ENCODE measurements around the gene CCHCR1. TPM values are rescaled to one million over a fixed set of nuclear protein-coding genes. Genes with fewer than 3 reads are reported as not detected.
A peak's percentile ranks its signal among the peaks of the same experiment; 100 is the strongest.

Gene CCHCR1
- total RNA-seq, 4 donors from 2014 or later, result 10.7 to 33.4 (median 16.5) TPM

- Histone ChIP-seq H3K9me3 (no peaks in the 10 kb centered on the region), H3K4me3 (no peak overlapping the region), H3K27me3 (no peaks in the 10 kb centered on the region), H3K36me3 (peaks cover 8% of the 10 kb centered on the region), H3K27ac (no peak overlapping the region), H3K4me1 (peaks cover 21% of the 10 kb centered on the region)
- DNase-seq (ENCODE audit: low spot score in 2 of 2), result no peak
- 87% methylated on average over 19 of the region's 19 CpGs for WGBS
- no peak for TF ChIP-seq POLR2A (IDR thresholded peaks at IDR 0.05)
- no peak for TF ChIP-seq POLR2AphosphoS5 (IDR thresholded peaks at IDR 0.05)
- TF ChIP-seq CTCF (IDR thresholded peaks at IDR 0.05), result no peak
- no peak for TF ChIP-seq EP300 (IDR thresholded peaks at IDR 0.05)
Measured at GRCh38 chr6:31161216-31162126, 3.9 kb upstream of the CCHCR1 start.

GRCh38 chr6:31158863-31159855 lies 1.6 kb upstream of the CCHCR1 start:
- no peak for TF ChIP-seq POLR2AphosphoS5 (IDR thresholded peaks at IDR 0.05)
- TF ChIP-seq POLR2A (IDR thresholded peaks at IDR 0.05), result no peak
- TF ChIP-seq CTCF (IDR thresholded peaks at IDR 0.05), result no peak
- TF ChIP-seq EP300 (IDR thresholded peaks at IDR 0.05), result no peak
- no peaks in the 10 kb centered on the region for H3K9me3 ChIP-seq
- H3K27ac ChIP-seq, result peak overlapping the region; percentile 76
- H3K4me3 ChIP-seq, result peak overlapping the region; percentile 80
- WGBS, result 17% methylated on average over 14 of the region's 35 CpGs
- peaks cover 21% of the 10 kb centered on the region for H3K4me1 ChIP-seq
- DNase-seq (ENCODE audit: low spot score in 2 of 2), result no peak
- no peaks in the 10 kb centered on the region for H3K27me3 ChIP-seq
- peaks cover 17% of the 10 kb centered on the region for H3K36me3 ChIP-seq

- TF ChIP-seq POLR2AphosphoS5 (IDR thresholded peaks at IDR 0.05) (peak in 1 of 3 donors; percentile 49), EP300 (IDR thresholded peaks at IDR 0.05) (no peak), POLR2A (IDR thresholded peaks at IDR 0.05) (peak in 1 of 2 donors; percentile 17)
Measured at GRCh38 chr6:31158140-31158862, 699 bp upstream of the CCHCR1 start, which contains the start of gene TCF19. Gene TCF19, plus strand, starts transcription at chr6:31158589. Its CDS starts 881 bp downstream, at chr6:31159470.

GRCh38 chr6:31156641-31157040 lies 961 bp downstream of the CCHCR1 start:
- DNase-seq (ENCODE audit: low spot score in 2 of 2), result no peak
- no peak overlapping the region for H3K4me3 ChIP-seq
- no peaks in the 10 kb centered on the region for H3K27me3 ChIP-seq
- peaks cover 16% of the 10 kb centered on the region for H3K36me3 ChIP-seq
- peaks cover 21% of the 10 kb centered on the region for H3K4me1 ChIP-seq
- H3K27ac ChIP-seq, result no peak overlapping the region
- H3K9me3 ChIP-seq, result no peaks in the 10 kb centered on the region
- TF ChIP-seq POLR2A (IDR thresholded peaks at IDR 0.05) (no peak), POLR2AphosphoS5 (IDR thresholded peaks at IDR 0.05) (no peak), CTCF (IDR thresholded peaks at IDR 0.05) (no peak), EP300 (IDR thresholded peaks at IDR 0.05) (no peak)
- 88% methylated on average over 7 of the region's 7 CpGs for WGBS

More at GRCh38 chr6:31158140-31158862, 699 bp upstream of the CCHCR1 start, which contains the start of gene TCF19:
- Histone ChIP-seq H3K4me3 (peak within 1 kb of the TSS; percentile 80), H3K9me3 (no peaks in the 10 kb centered on the region), H3K27ac (peak within 1 kb of the TSS; percentile 76), H3K27me3 (no peaks in the 10 kb centered on the region), H3K4me1 (peaks cover 21% of the 10 kb centered on the region), H3K36me3 (peaks cover 23% of the 10 kb centered on the region)
- DNase-seq (ENCODE audit: low spot score in 2 of 2), result peak; percentile 99 to 100
- WGBS, result under 1% methylated on average over 49 of the region's 65 CpGs

GRCh38 chr6:31154436-31154835 lies 3.2 kb downstream of the CCHCR1 start:
- 95% methylated on average over 13 of the region's 15 CpGs for WGBS
- TF ChIP-seq POLR2AphosphoS5 (IDR thresholded peaks at IDR 0.05), result no peak
- TF ChIP-seq POLR2A (IDR thresholded peaks at IDR 0.05), result no peak
- TF ChIP-seq EP300 (IDR thresholded peaks at IDR 0.05), result no peak
- TF ChIP-seq CTCF (IDR thresholded peaks at IDR 0.05), result no peak
- peaks cover 16% of the 10 kb centered on the region for H3K4me1 ChIP-seq
- H3K27me3 ChIP-seq, result no peaks in the 10 kb centered on the region
- no peak overlapping the region for H3K4me3 ChIP-seq
- peaks cover 38% of the 10 kb centered on the region for H3K36me3 ChIP-seq
- no peaks in the 10 kb centered on the region for H3K9me3 ChIP-seq
- H3K27ac ChIP-seq, result no peak overlapping the region
- no peak for DNase-seq (ENCODE audit: low spot score in 2 of 2)
